ENCODE measurements around the gene SORBS2. TPM values are rescaled to one million over a fixed set of nuclear protein-coding genes. Genes with fewer than 3 reads are reported as not detected.

SORBS2 gene
- total RNA-seq, 2 donors from 2014 or later, result 7.0 to 13.8 TPM

- H3K9ac ChIP-seq (ENCODE audit: extremely low read depth, low read length, poor library complexity, severe bottlenecking), result no peak overlapping the region
- TF ChIP-seq, protein P1, sequence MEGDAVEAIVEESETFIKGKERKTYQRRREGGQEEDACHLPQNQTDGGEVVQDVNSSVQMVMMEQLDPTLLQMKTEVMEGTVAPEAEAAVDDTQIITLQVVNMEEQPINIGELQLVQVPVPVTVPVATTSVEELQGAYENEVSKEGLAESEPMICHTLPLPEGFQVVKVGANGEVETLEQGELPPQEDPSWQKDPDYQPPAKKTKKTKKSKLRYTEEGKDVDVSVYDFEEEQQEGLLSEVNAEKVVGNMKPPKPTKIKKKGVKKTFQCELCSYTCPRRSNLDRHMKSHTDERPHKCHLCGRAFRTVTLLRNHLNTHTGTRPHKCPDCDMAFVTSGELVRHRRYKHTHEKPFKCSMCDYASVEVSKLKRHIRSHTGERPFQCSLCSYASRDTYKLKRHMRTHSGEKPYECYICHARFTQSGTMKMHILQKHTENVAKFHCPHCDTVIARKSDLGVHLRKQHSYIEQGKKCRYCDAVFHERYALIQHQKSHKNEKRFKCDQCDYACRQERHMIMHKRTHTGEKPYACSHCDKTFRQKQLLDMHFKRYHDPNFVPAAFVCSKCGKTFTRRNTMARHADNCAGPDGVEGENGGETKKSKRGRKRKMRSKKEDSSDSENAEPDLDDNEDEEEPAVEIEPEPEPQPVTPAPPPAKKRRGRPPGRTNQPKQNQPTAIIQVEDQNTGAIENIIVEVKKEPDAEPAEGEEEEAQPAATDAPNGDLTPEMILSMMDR (conservative IDR thresholded peaks at IDR 0.05), result no peak
- no peak overlapping the region for H3K4me3 ChIP-seq (ENCODE audit: low read length)
- no peaks in the 10 kb centered on the region for H3K9me3 ChIP-seq (ENCODE audit: control insufficient read depth, low read length)
- H3K9me3 Mint-ChIP-seq, result no peaks in the 10 kb centered on the region
- peaks cover 19% of the 10 kb centered on the region for H3K4me1 Mint-ChIP-seq
- 84 to 92% methylated on average over 9 to 12 of the region's 12 CpGs for WGBS, 2 experiments (ENCODE audit: insufficient coverage in 1 of 2, insufficient read length in 1 of 2)
- H3K27me3 Mint-ChIP-seq (ENCODE audit: insufficient read depth), result no peaks in the 10 kb centered on the region
- no peaks in the 10 kb centered on the region for H3K36me3 ChIP-seq (ENCODE audit: control insufficient read depth, insufficient read depth, low read length)
- H3K4me3 Mint-ChIP-seq, result no peak overlapping the region
- DNase-seq, result no peak
- H3K27ac ChIP-seq (ENCODE audit: low read depth, low read length), result no peak overlapping the region
- H3K4me1 ChIP-seq (ENCODE audit: control insufficient read depth, insufficient read depth, low read length), result no peaks in the 10 kb centered on the region
- H3K27me3 ChIP-seq (ENCODE audit: control insufficient read depth, insufficient read depth, low read length, poor library complexity, severe bottlenecking), result no peaks in the 10 kb centered on the region
- H3K27ac Mint-ChIP-seq, result no peak overlapping the region
- H3K36me3 Mint-ChIP-seq (ENCODE audit: low read depth), result no peaks in the 10 kb centered on the region
Measured at GRCh38 chr4:185721190-185722028, 90.6 kb downstream of the SORBS2 start.

GRCh38 chr4:185719500-185719858 is 92.5 kb downstream of the SORBS2 start:
- no peak overlapping the region for H3K27ac ChIP-seq (ENCODE audit: low read depth, low read length)
- H3K4me3 Mint-ChIP-seq, result no peak overlapping the region
- H3K27me3 Mint-ChIP-seq (ENCODE audit: insufficient read depth), result no peaks in the 10 kb centered on the region

DNA sequence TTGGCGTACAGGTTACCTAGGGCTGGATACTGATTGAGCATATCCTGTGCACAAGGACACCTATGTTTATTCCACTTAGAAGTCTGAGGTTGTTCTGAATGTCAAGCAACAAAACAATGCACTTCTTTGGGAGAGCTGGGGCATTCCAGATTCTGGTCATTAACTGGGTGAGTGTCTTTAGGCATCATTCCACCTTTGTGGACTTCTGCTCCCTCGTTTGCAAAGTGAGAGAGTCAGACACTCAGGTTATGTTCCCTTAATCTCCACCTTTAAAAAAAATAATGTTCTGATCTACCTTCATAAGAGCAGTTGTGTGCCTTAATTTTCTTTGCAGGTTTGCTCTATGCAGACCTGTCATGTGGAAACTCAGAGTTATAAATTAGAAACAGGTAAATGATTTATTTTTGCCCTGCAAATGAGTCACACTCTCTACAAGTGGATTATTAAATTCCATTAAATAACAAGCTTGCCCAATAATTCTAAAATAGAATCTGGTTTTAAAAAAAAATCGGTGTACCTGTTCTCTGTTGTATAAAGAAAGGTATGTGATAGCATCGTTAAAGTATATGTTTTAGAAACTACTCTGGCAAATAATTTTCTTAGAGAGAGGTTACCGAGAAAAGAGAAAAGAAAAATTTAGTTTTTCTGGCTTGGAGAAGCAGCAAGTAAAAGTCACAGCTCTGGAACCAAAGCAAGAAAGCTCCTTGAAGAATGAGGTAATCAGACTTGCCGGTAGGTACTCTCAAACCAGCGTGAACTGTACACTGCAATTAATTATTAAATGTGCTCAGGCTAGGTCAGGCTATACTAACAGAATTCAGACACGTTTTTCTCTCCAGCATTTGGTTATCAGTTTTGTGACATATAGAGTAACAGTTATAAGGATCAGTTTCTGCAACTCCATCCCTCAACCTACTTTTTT is 93.2 kb downstream of the SORBS2 start:
- DNase-seq, result no peak
- TF ChIP-seq, protein P1 (conservative IDR thresholded peaks at IDR 0.05), result no peak
- 91 to 92% methylated on average over 8 of the region's 8 CpGs for WGBS, 2 experiments (ENCODE audit: insufficient coverage in 1 of 2, insufficient read length in 1 of 2)
- H3K36me3 ChIP-seq (ENCODE audit: control insufficient read depth, insufficient read depth, low read length), result no peaks in the 10 kb centered on the region
- no peaks in the 10 kb centered on the region for H3K4me1 ChIP-seq (ENCODE audit: control insufficient read depth, insufficient read depth, low read length)
- Mint-ChIP-seq H3K4me1 (peaks cover 16% of the 10 kb centered on the region), H3K4me3 (no peak overlapping the region), H3K9me3 (peaks cover 7% of the 10 kb centered on the region), H3K27ac (no peak overlapping the region), H3K36me3 (ENCODE audit: low read depth) (peaks cover 2% of the 10 kb centered on the region), H3K27me3 (ENCODE audit: insufficient read depth) (no peaks in the 10 kb centered on the region)
- H3K9me3 ChIP-seq (ENCODE audit: control insufficient read depth, low read length), result no peaks in the 10 kb centered on the region
- no peak overlapping the region for H3K4me3 ChIP-seq (ENCODE audit: low read length)
- no peak overlapping the region for H3K27ac ChIP-seq (ENCODE audit: low read depth, low read length)
- H3K27me3 ChIP-seq (ENCODE audit: control insufficient read depth, insufficient read depth, low read length, poor library complexity, severe bottlenecking), result no peaks in the 10 kb centered on the region
- no peak overlapping the region for H3K9ac ChIP-seq (ENCODE audit: extremely low read depth, low read length, poor library complexity, severe bottlenecking)

More at GRCh38 chr4:185719500-185719858, 92.5 kb downstream of the SORBS2 start:
- H3K9me3 Mint-ChIP-seq, result peaks cover 3% of the 10 kb centered on the region
- Histone ChIP-seq H3K36me3 (ENCODE audit: control insufficient read depth, insufficient read depth, low read length) (no peaks in the 10 kb centered on the region), H3K9ac (ENCODE audit: extremely low read depth, low read length, poor library complexity, severe bottlenecking) (no peak overlapping the region), H3K4me1 (ENCODE audit: control insufficient read depth, insufficient read depth, low read length) (no peaks in the 10 kb centered on the region), H3K4me3 (ENCODE audit: low read length) (no peak overlapping the region), H3K9me3 (ENCODE audit: control insufficient read depth, low read length) (no peaks in the 10 kb centered on the region), H3K27me3 (ENCODE audit: control insufficient read depth, insufficient read depth, low read length, poor library complexity, severe bottlenecking) (no peaks in the 10 kb centered on the region)
- H3K27ac Mint-ChIP-seq, result no peak overlapping the region
- peaks cover 16% of the 10 kb centered on the region for H3K4me1 Mint-ChIP-seq
- TF ChIP-seq, protein P1 (conservative IDR thresholded peaks at IDR 0.05), result no peak
- peaks cover under 1% of the 10 kb centered on the region for H3K36me3 Mint-ChIP-seq (ENCODE audit: low read depth)
- DNase-seq, result no peak
- WGBS, 2 experiments (ENCODE audit: insufficient coverage in 1 of 2, insufficient read length in 1 of 2), result 89 to 94% methylated on average over 3 of the region's 3 CpGs

Data from endodermal cell (in vitro differentiated cells).